HG03457 (cell line): ENCODE data around the gene MANSC4.
A peak's percentile ranks its signal among the peaks of the same experiment; 100 is the strongest.

ENCODE experiments used
- ATAC-seq: cut with Tn5 transposase; IDR thresholded peaks from one replicate; pipeline ENCODE4 v1.9.1; 2021; ENCODE audit warnings: moderate number of reproducible peaks; ENCODE audit not compliant: unreplicated experiment

Gene MANSC4

GRCh38 chr12:27779920-27780611 lies at the start of gene MANSC4, which contains the start of gene KLHL42:
Gene MANSC4, minus strand, starts transcription at chr12:27780236. Its CDS starts 8,960 bp downstream, at chr12:27771276.
Gene KLHL42, plus strand, starts transcription at chr12:27780233. Its CDS starts 98 bp downstream, at chr12:27780331.
- peak; percentile 65 for ATAC-seq

GRCh38 chr12:27828196-27828595 lies 48.2 kb upstream of the MANSC4 start:
- ATAC-seq: no peak

- ATAC-seq: no peak
These were observed 46.0 kb upstream of the MANSC4 start for GRCh38 chr12:27826076-27826475.

GRCh38 chr12:27824126-27824842 lies 44.2 kb upstream of the MANSC4 start:
- peak; percentile 44 for ATAC-seq

GRCh38 chr12:27823038-27823437 lies 43.0 kb upstream of the MANSC4 start:
- ATAC-seq: no peak

- peak; percentile 74 for ATAC-seq
These were observed 42.2 kb upstream of the MANSC4 start for GRCh38 chr12:27822076-27822712.

- no peak for ATAC-seq
These were observed 41.4 kb upstream of the MANSC4 start for GRCh38 chr12:27821259-27821973.

- no peak for ATAC-seq
These were observed 40.5 kb upstream of the MANSC4 start for GRCh38 chr12:27820564-27820963.

GRCh38 chr12:27818401-27818918 lies 38.4 kb upstream of the MANSC4 start:
- no peak for ATAC-seq

GRCh38 chr12:27817766-27818165 lies 37.7 kb upstream of the MANSC4 start:
- no peak for ATAC-seq

- ATAC-seq: no peak
These were observed 35.0 kb upstream of the MANSC4 start for GRCh38 chr12:27814851-27815591.

- no peak for ATAC-seq
These were observed 34.4 kb upstream of the MANSC4 start for GRCh38 chr12:27814411-27814810.

GRCh38 chr12:27812502-27812901 lies 32.5 kb upstream of the MANSC4 start:
- no peak for ATAC-seq

GRCh38 chr12:27810756-27811155 lies 30.7 kb upstream of the MANSC4 start:
- no peak for ATAC-seq

GRCh38 chr12:27808841-27809240 lies 28.8 kb upstream of the MANSC4 start:
- ATAC-seq: no peak

GRCh38 chr12:27807063-27807703 lies 27.1 kb upstream of the MANSC4 start:
- no peak for ATAC-seq

GRCh38 chr12:27806259-27806658 lies 26.2 kb upstream of the MANSC4 start:
- ATAC-seq: no peak

GRCh38 chr12:27805238-27805637 lies 25.2 kb upstream of the MANSC4 start:
- no peak for ATAC-seq

- ATAC-seq: no peak
These were observed 22.9 kb upstream of the MANSC4 start for GRCh38 chr12:27802936-27803335.

- no peak for ATAC-seq
These were observed 22.5 kb upstream of the MANSC4 start for GRCh38 chr12:27802511-27802910.
